ENCODE data around the gene TPI1.

- TF ChIP-seq, protein P1, sequence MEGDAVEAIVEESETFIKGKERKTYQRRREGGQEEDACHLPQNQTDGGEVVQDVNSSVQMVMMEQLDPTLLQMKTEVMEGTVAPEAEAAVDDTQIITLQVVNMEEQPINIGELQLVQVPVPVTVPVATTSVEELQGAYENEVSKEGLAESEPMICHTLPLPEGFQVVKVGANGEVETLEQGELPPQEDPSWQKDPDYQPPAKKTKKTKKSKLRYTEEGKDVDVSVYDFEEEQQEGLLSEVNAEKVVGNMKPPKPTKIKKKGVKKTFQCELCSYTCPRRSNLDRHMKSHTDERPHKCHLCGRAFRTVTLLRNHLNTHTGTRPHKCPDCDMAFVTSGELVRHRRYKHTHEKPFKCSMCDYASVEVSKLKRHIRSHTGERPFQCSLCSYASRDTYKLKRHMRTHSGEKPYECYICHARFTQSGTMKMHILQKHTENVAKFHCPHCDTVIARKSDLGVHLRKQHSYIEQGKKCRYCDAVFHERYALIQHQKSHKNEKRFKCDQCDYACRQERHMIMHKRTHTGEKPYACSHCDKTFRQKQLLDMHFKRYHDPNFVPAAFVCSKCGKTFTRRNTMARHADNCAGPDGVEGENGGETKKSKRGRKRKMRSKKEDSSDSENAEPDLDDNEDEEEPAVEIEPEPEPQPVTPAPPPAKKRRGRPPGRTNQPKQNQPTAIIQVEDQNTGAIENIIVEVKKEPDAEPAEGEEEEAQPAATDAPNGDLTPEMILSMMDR (IDR thresholded peaks at IDR 0.05 in 8 of 11, conservative IDR thresholded peaks at IDR 0.05 in 3 of 11): no peak
- TF ChIP-seq POLR2A (IDR thresholded peaks at IDR 0.05): no peak
Observed at GRCh38 chr12:6858799-6859198, 8.5 kb upstream of the TPI1 start.
